Measurements from ENCODE around the gene NRTN.

GRCh38 chr19:5818594-5818993 is 13.7 kb downstream of the NRTN start:
- TF ChIP-seq CEBPB (IDR thresholded peaks at IDR 0.05) (no peak), USF1 (IDR thresholded peaks at IDR 0.05) (no peak)

Data from Ishikawa (cell line).